Epidermal melanocyte (primary cell): ENCODE results near the gene ABLIM3.

Source experiments
- DNase-seq: peaks from one replicate; pipeline ENCODE4 v3.0.0; 2011; ENCODE audit warnings: low spot score; ENCODE audit not compliant: insufficient read length

Gene ABLIM3

DNA sequence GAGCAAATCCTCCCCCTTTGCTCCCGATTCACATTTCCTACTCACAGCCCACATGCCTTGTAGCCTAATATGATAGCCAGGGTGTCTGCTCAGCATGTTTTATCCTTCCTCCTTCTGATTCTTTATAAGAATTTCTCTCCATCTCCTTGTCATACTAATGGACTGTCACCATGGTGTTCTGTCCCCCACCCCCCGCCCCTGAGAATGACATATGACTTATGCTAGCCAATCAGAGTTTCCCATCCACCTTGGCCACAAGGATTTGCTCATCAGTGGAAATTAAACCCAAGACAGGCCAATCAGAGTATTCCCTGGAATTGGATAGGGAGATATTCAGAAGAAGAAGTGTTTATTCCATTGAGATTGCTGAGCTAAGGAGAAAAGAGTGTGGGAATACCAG lies 16.0 kb downstream of the ABLIM3 start:
- DNase-seq = no peak

- DNase-seq = no peak
Observed at GRCh38 chr5:149160291-149160787, 19.0 kb downstream of the ABLIM3 start.

DNA sequence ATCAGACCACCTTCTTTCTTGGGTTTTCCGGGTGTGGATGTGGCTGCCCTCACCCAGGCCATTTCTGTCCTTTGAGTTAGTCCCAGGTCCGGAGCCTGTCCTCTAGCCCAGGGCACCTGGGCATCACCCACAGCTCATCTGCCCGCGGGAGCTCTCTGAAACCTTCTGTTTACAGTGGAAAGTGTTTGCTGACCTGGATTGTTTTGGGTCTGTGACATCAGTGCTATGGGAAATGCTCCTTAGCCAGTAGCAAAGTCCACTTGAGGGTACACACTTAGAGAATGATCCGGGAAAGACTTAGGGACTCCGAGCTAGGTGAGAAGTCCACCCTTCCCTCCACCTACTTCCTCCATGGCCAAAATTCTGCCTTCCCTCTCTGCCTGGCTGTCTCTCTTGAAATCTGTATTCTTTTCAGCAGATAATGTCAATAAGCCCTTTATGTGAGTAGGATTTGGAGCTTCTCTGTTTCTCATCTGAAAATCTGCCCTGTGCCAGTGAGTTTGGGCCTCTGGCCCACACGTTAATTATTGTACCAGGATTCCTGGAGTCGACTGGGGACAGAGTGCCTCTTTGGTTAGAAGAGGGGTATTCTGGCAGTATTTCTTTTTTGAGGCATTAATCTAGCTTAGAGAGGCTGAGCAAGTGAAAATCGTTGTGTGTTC lies 19.9 kb downstream of the ABLIM3 start:
- no peak for DNase-seq

DNA sequence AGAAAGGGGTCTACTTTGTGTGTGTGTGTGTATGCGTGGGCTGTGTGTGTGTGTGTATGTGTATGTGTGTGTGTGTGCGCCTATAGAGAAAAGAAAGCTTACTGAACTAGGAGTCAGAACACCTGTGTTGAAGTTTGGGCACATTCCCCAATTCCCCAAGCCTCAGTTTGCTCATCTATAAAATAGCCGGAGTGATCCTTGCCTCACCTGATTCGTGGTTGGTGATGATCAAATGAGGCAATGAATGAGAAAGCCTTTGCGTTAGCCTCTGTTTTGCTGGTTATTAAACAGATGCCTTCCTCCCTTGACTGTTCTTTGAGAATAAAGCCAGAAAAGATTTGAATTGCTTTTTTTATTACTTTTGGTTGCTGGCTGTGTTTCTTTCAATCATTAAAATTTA lies 20.6 kb downstream of the ABLIM3 start:
- no peak for DNase-seq

- DNase-seq = no peak
Observed at GRCh38 chr5:149162401-149163084, 21.2 kb downstream of the ABLIM3 start.

- no peak for DNase-seq
Observed at GRCh38 chr5:149164731-149165130, 23.4 kb downstream of the ABLIM3 start.

DNA sequence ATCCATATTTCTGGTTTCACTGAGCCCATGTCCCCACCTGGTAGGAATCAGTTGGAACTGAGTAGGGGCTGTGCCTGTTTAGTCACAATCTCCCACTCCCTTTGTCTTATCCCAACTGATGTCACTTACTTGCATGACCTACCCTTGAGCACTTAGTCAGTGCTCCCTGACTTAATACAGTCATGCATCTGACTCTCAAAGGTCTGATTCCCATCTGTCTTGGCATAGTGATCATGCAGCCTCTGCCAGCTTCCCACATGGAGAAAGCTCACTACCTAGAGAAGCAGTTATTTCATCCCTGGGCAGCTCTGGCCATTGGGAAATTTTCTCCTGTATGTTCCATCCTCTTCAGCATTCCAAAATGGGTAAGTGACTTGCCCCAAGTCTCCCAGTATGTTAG lies 24.8 kb downstream of the ABLIM3 start:
- no peak for DNase-seq

GRCh38 chr5:149166591-149167100 lies 25.4 kb downstream of the ABLIM3 start:
- DNase-seq = no peak

GRCh38 chr5:149168276-149168906 lies 27.1 kb downstream of the ABLIM3 start:
- DNase-seq = no peak

- DNase-seq = no peak
Observed at GRCh38 chr5:149170299-149170698, 29.0 kb downstream of the ABLIM3 start.

DNA sequence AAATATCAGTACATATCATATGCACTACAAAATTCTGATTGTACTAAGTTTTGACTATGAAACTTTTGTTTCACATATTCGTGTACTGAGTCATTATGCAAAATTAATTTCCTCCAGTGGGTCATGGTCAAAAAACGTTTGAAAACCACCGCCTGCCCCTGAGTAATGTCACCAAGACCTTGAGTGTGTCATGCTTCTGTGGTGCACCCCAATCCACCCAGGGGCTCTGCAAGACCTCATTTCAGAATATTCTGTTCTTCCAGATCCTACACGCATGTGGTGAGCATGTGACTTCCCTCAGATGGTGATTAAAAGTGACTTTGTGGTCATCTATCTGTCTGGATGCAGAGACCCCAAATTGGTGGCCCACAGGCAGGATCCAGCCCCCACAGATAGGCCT lies 31.0 kb downstream of the ABLIM3 start:
- no peak for DNase-seq

GRCh38 chr5:149172709-149173505 lies 31.6 kb downstream of the ABLIM3 start:
- DNase-seq = no peak

GRCh38 chr5:149174847-149175234 lies 33.5 kb downstream of the ABLIM3 start:
- DNase-seq = no peak

DNA sequence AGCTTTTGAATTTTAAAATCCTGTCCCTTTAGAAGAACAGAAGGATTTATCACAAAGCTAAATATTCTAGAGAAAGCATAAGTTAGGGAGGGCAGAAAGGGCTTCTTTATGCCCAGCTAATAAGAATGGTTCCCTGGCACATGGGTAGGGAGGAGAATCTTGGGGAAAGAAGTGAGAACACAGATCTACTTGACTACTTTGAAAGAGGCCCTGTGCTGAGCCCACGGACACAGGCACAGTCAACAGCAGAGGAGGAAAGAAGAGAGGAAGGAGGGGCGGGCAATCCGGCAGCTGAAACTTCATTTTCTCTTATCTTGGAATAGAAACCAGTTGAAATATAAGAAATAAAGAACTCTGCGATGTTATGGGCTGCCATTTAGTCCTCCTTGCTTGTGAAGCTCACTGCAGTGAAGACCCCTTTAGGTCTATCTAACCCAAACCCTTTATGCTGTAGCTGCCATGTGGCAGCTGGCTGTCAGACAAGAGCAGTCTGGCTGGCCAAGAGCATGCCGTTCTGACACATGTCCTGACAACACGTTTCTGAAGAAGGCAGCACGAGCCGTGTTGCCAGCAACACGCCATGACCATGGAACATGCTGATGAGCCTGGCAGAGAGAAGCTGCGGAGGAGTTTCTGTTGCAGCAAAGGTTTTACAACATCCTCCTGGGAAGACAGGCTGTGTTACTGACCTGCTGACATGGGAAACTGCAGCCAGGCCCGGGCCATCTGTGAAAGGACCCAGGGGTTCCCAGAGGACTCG lies 34.2 kb downstream of the ABLIM3 start:
- DNase-seq = no peak

DNA sequence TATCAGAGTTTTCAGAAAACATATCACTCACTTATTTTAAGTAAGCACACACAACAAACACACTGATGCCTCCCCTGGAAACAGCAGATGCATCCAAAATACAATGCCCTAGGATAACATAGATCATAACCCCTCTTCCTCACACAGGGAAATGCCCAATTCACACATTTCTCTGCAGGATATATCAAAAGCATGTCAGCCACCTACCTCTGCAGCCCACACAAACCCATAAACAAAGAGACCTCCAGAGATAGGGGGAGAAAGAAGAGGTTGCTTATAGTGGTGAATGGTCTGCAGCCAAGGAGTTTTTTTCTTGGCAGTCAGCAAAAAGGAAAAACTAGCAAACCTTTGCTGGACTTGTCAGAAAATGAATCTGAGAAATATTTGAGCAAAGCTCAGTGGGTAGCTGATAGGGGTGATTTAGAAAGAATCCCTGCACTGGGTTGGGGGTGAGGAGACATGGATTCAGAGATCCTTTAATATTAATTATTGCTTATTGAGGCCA lies 36.1 kb downstream of the ABLIM3 start:
- no peak for DNase-seq

DNA sequence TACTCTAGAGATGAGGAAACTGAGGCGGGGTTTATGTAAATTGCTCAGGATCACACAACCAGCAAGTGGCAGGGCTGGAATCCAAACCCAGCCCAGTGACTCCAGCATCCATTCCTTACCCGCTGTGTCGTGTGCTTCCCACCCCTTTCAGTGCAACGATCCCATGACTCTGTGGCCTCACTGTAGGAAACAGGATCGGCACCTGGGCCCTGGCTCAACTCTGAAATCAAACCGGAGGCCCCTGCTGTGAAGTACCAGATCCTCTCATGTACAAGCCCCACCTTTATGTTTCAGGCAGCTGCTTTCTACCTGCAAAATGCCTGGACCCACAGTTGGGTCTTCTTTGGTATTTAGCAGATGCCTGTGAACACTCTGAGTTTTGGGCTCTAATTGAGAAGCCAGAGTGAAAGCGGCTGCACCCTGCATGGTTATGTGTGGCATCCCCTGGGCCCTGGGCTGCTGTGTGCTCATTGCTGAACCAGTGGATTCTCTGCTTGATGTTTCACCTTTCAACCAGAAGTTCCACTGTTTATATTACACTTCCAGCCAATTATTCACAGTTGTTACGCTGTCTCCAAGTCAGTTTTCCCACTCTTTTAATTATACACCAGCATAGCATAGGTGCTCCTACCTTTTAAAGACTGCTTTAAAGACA lies 36.7 kb downstream of the ABLIM3 start:
- no peak for DNase-seq

- DNase-seq = no peak
Observed at GRCh38 chr5:149181732-149182131, 40.4 kb downstream of the ABLIM3 start.

DNA sequence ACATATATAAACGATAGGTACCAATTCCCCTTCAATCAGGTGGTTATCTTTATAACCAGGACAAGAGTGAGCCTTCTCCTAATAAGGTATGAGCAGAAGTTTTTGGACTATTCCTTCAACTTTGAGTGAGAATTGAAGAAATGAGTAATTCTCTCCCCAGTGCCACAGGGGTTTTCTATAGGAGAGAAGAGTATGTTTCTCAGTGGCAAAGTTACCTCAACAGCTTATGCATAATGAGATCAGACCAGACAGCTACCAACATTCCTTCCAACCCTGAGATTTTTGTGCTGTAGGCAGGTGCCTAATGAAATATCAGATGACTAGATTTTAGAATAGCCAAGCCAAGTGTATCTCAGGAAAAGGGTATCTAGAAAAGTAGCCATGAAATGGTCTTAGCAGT lies 40.9 kb downstream of the ABLIM3 start:
- no peak for DNase-seq

- no peak for DNase-seq
Observed at GRCh38 chr5:149185067-149185466, 43.8 kb downstream of the ABLIM3 start.

- DNase-seq = no peak
Observed at GRCh38 chr5:149186506-149186905, 45.2 kb downstream of the ABLIM3 start.
